ENCODE measurements around the gene POP4.

DNA sequence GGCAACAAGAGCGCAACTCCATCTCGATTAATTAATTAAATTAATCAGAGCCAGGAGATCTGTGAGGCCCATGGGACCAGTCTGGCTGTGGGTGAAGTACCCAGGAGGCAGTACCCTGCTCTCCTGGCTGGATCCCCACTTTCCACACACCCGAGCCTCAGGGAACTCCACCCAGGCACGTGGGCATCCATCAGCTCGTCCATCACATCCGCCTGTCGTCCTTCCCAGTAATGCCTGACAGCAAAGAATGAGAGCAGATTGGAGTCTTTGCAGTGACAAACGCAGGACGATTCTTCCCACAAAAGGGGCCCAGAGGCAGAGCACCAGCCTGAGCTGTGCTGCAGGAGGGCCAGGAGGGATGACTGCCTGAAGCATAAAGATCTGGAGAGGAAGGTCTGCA, 44.5 kb upstream of the POP4 start:
- no peak for TF ChIP-seq POLR2A (IDR thresholded peaks at IDR 0.05)
- TF ChIP-seq, protein P1, sequence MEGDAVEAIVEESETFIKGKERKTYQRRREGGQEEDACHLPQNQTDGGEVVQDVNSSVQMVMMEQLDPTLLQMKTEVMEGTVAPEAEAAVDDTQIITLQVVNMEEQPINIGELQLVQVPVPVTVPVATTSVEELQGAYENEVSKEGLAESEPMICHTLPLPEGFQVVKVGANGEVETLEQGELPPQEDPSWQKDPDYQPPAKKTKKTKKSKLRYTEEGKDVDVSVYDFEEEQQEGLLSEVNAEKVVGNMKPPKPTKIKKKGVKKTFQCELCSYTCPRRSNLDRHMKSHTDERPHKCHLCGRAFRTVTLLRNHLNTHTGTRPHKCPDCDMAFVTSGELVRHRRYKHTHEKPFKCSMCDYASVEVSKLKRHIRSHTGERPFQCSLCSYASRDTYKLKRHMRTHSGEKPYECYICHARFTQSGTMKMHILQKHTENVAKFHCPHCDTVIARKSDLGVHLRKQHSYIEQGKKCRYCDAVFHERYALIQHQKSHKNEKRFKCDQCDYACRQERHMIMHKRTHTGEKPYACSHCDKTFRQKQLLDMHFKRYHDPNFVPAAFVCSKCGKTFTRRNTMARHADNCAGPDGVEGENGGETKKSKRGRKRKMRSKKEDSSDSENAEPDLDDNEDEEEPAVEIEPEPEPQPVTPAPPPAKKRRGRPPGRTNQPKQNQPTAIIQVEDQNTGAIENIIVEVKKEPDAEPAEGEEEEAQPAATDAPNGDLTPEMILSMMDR (IDR thresholded peaks at IDR 0.05): no peak

Data from thyroid gland (tissue), 4 donors.